Testis (tissue), 5 donors: ENCODE results near the gene ARL6IP6. TPM values are rescaled to one million over a fixed set of nuclear protein-coding genes. Genes with fewer than 3 reads are reported as not detected.

Source experiments
- DNase-seq: peaks from one replicate; pipeline ENCODE4 v3.0.0-alpha.2; 2019
- H3K27ac ChIP-seq, 2 donors: fragments of 200-600 bp; sonication (generic); one replicate each; pipeline ENCODE4 v1.5.1; 2019
- H3K27me3 ChIP-seq: fragments of 200-600 bp; sonication (generic); one replicate; pipeline ENCODE4 v1.5.1; 2019
- H3K36me3 ChIP-seq: fragments of 200-600 bp; sonication (generic); one replicate; pipeline ENCODE4 v1.5.1; 2017; ENCODE audit warnings: low read depth; ENCODE audit errors: missing control alignments
- H3K4me1 ChIP-seq: fragments of 200-600 bp; sonication (generic); one replicate; pipeline ENCODE4 v1.5.1; 2019
- H3K4me3 ChIP-seq, 2 donors: fragments of 200-600 bp; sonication (generic); one replicate each; pipeline ENCODE4 v1.5.1; 2017 to 2019
- H3K9me3 ChIP-seq: fragments of 200-600 bp; sonication (generic); one replicate; pipeline ENCODE4 v1.5.1; 2017
- POLR2A ChIP-seq: fragments of 450-650 bp; IDR thresholded peaks from one replicate; pipeline ENCODE4 v1.6.1; 2017; ENCODE audit warnings: antibody characterized with exemption, mild to moderate bottlenecking, moderate library complexity
- WGBS, 2 donors: methylation state at CpG; one replicate each; pipeline ENCODE4 v1.1.5; 2018; 5-methylcytosine and 5-hydroxymethylcytosine counted together
- intact Hi-C: fragments of 100-400 bp; cut with DNase I; formaldehyde crosslinking; loops from one replicate; pipeline ENCODE4 v1.15.1; 2023; ENCODE audit warnings: low total_unique reads
- long read RNA-seq, 2 donors: transcript quantifications; one replicate each; lab custom pipeline, GENCODE V29; 2026
- polyA plus RNA-seq: library from polyadenylated mRNA; stranded (reverse); fragments of 350-450 nt; fragmentation: Illumina TruSeq; extraction: RNeasy Lipid Tissue Mini Kit (QIAGEN cat#74804); gene quantifications from one replicate; pipeline ENCODE4 v1.2.3, GENCODE V29; 2014; ENCODE audit warnings: low read depth, low replicate concordance; ENCODE audit not compliant: insufficient read depth
- total RNA-seq, 2 donors: library from RNA; depleted of rRNA; stranded (reverse); fragments of >200 nt; gene quantifications; one replicate each; pipeline ENCODE4 v1.2.3, GENCODE V29; 2016
- TF ChIP-seq, protein P1 (sequence below), 3 experiments: fragments of 450-650 bp in 2 of 3; fragments of 200-600 bp in 1 of 3; sonication (generic) in 1 of 3; IDR thresholded peaks; one replicate each; pipeline ENCODE4 v1.5.1; 2016 to 2019; ENCODE audit warnings: antibody characterized with exemption in 3 of 3, mild to moderate bottlenecking in 2 of 3, moderate library complexity in 1 of 3

Gene ARL6IP6
- total RNA-seq (10 to 100 TPM; 42.0 TPM), polyA plus RNA-seq (27.8 TPM)
- long read RNA-seq, donor 1, transcript ARL6IP6-201 (4 exons, 2,805 nt) = major isoform, 30 of 42 reads
- long read RNA-seq, donor 1, partial matches to known transcripts = 7 of 42 reads
- long read RNA-seq, donor 1, other reads (novel, unspliced or antisense) = 0 of 42 reads
- long read RNA-seq, donor 2, transcript ARL6IP6-201 (4 exons, 2,805 nt) = major isoform, 13 of 15 reads
- long read RNA-seq, donor 2, partial matches to known transcripts = 0 of 15 reads
- long read RNA-seq, donor 2, other reads (novel, unspliced or antisense) = 0 of 15 reads

DNA sequence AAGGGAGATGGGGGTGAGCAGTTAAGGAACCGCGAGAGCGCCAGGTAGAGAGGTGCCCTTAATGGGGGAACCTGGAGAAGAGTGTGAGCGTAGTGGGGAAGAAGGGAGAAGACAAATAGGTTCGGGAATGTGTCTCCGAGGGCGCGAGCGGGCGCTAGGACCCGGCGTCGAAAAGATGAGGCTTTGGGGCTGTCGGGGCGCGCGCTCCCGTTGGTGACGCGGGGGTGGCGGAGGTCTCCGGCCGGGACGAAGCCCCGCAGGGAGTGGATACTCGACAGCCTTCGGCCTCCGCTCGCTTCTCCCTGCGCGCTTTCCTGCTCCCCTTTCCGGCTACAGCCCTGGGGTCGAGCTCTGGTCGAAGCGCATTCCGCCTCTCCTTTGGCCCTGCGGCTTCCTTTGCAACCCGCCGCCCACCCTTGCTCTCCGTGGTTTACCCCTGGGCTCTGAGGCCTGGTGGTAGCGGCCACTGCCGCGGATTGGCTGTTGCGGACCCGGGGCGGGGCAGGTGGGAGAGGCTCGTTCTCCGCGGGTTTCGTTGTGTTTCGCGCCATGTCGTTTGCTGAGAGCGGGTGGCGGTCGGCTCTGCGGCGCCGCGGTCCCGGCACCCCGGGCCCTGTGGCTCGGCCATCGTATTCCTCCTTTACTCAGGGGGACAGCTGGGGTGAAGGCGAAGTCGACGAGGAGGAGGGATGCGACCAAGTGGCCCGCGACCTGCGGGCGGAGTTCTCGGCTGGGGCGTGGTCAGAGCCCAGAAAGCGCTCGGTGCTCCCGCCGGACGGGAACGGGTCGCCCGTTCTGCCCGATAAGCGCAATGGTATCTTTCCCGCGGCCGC lies at the start of gene ARL6IP6:
Gene ARL6IP6 (plus strand): TSS at position 545 of the 833 bp plus-strand sequence. CDS start 5 bp downstream, at position 550.
- H3K27ac ChIP-seq = peak within 1 kb of the TSS; percentile 98 to 99
- peak; percentile 95 for DNase-seq
- WGBS, 2 donors = 0 to 1% methylated on average over 19 to 87 of the region's 87 CpGs
- H3K27me3 ChIP-seq = no peaks in the 10 kb centered on the region
- H3K36me3 ChIP-seq = no peaks in the 10 kb centered on the region
- peaks cover 26% of the 10 kb centered on the region for H3K4me1 ChIP-seq
- intact Hi-C loops = no loop called here
- H3K4me3 ChIP-seq = peak within 1 kb of the TSS; percentile 83 to 96
- H3K9me3 ChIP-seq = no peaks in the 10 kb centered on the region
- TF ChIP-seq, protein P1, sequence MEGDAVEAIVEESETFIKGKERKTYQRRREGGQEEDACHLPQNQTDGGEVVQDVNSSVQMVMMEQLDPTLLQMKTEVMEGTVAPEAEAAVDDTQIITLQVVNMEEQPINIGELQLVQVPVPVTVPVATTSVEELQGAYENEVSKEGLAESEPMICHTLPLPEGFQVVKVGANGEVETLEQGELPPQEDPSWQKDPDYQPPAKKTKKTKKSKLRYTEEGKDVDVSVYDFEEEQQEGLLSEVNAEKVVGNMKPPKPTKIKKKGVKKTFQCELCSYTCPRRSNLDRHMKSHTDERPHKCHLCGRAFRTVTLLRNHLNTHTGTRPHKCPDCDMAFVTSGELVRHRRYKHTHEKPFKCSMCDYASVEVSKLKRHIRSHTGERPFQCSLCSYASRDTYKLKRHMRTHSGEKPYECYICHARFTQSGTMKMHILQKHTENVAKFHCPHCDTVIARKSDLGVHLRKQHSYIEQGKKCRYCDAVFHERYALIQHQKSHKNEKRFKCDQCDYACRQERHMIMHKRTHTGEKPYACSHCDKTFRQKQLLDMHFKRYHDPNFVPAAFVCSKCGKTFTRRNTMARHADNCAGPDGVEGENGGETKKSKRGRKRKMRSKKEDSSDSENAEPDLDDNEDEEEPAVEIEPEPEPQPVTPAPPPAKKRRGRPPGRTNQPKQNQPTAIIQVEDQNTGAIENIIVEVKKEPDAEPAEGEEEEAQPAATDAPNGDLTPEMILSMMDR (IDR thresholded peaks at IDR 0.05) = peak in 1 of 3 experiments; percentile 0
- peak; percentile 52 for TF ChIP-seq POLR2A

DNA sequence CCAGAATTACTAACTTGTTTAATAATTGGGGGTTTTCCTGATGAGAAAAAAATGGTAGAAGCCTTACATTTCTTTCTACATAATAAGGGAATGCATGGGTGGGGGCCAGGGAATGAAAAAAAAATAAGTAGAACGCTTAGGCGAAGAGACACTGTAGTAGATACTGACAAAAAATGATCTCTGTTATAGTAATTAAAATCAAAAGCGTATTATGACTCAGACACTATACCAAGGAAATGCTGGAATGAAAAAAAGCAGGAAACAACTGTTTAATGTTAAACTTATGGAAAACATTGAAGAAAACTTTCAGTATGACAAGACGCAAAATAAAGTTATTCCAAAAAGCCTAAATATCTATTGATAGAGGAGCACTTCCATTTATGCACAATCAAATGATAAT lies 44.1 kb upstream of the ARL6IP6 start:
- Histone ChIP-seq H3K4me3 (no peak overlapping the region), H3K9me3 (no peaks in the 10 kb centered on the region), H3K4me1 (no peaks in the 10 kb centered on the region), H3K27ac (no peak overlapping the region), H3K36me3 (no peaks in the 10 kb centered on the region), H3K27me3 (no peaks in the 10 kb centered on the region)
- TF ChIP-seq, protein P1 (IDR thresholded peaks at IDR 0.05) = no peak
- no peak for TF ChIP-seq POLR2A
- intact Hi-C loops = no loop called here
- no peak for DNase-seq
- WGBS, 2 donors = 95% methylated on average over 4 of the region's 4 CpGs

DNA sequence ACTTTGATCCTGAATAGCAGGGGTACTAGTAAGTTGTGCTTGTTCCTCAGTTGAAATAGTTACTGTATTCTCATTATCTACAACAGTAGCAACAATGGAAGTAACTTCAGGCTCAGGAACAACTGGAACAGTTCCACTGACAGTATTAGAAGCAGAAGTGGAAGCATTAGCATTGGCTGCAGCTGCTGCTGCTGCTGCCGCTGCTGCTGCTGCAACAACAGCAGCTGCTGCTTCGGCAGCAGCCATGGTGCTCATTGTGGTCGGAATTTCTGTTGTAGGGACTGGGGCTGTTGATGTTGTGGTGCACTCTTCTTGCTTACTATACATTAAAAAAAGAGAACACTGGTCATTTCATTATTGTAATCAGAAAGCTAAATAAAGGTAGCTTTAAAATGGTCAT lies 42.0 kb upstream of the ARL6IP6 start:
- H3K4me1 ChIP-seq = no peaks in the 10 kb centered on the region
- no peaks in the 10 kb centered on the region for H3K36me3 ChIP-seq
- H3K4me3 ChIP-seq = no peak overlapping the region
- no peaks in the 10 kb centered on the region for H3K27me3 ChIP-seq
- no peak for TF ChIP-seq POLR2A
- TF ChIP-seq, protein P1 (IDR thresholded peaks at IDR 0.05) = no peak
- no peak overlapping the region for H3K27ac ChIP-seq
- no peak for DNase-seq
- WGBS, 2 donors = 60 to 64% methylated on average over 3 of the region's 3 CpGs
- intact Hi-C loops = no loop called here
- H3K9me3 ChIP-seq = no peaks in the 10 kb centered on the region

DNA sequence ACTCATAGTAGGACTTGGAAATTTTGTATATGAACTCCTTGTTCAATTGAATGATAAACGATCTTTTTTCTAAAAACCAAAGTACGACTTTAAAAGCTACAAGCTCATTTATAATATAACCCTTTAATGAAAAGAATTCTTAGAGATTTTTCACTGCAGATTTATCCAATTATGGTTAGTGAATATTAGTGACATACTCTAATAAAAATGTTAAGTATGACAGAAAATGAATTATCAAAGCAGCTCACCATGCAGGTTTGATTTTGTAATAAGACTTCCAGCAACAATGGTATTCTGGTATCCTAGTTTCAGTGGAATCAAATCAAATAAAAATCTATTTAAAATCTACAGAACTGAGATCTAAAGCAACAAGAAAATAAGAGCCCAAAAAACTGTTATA lies 39.6 kb upstream of the ARL6IP6 start:
- Histone ChIP-seq H3K4me3 (no peak overlapping the region), H3K9me3 (no peaks in the 10 kb centered on the region), H3K36me3 (no peaks in the 10 kb centered on the region), H3K27ac (no peak overlapping the region), H3K27me3 (no peaks in the 10 kb centered on the region), H3K4me1 (no peaks in the 10 kb centered on the region)
- no peak for DNase-seq
- WGBS, 2 donors = 81 to 89% methylated on average over 2 of the region's 2 CpGs
- intact Hi-C loops = no loop called here
- TF ChIP-seq, protein P1 (IDR thresholded peaks at IDR 0.05) = no peak
- TF ChIP-seq POLR2A = no peak
